Activated naive CD4-positive, alpha-beta T cell treated with anti-CD3 and anti-CD28 coated beads, Interleukin-2, amount 50 U/mL, for 24 hours (primary cell): ENCODE results near the gene RHOT2.
A peak's percentile ranks its signal among the peaks of the same experiment; 100 is the strongest.

Experiments used
- H3K27ac Mint-ChIP-seq: one replicate; pipeline ENCODE4 v1.8.0; 2021; ENCODE audit warnings: mild to moderate bottlenecking, mixed read lengths
- H3K27me3 Mint-ChIP-seq: one replicate; pipeline ENCODE4 v1.8.0; 2021; ENCODE audit warnings: mixed read lengths
- H3K36me3 Mint-ChIP-seq: one replicate; pipeline ENCODE4 v1.8.0; 2021; ENCODE audit warnings: mixed read lengths
- H3K4me1 Mint-ChIP-seq: one replicate; pipeline ENCODE4 v1.8.0; 2021; ENCODE audit warnings: mixed read lengths
- H3K4me3 Mint-ChIP-seq: one replicate; pipeline ENCODE4 v1.8.0; 2021; ENCODE audit warnings: mild to moderate bottlenecking, mixed read lengths
- H3K9me3 Mint-ChIP-seq: one replicate; pipeline ENCODE4 v1.8.0; 2021; ENCODE audit warnings: mixed read lengths

Gene RHOT2

GRCh38 chr16:716200-716568, 48.3 kb downstream of the RHOT2 start:
- peak overlapping the region; percentile 66 for H3K4me3 Mint-ChIP-seq

GRCh38 chr16:716768-717325, 48.9 kb downstream of the RHOT2 start:
- Mint-ChIP-seq H3K27me3 (peaks cover 2% of the 10 kb centered on the region), H3K9me3 (no peaks in the 10 kb centered on the region), H3K36me3 (no peaks in the 10 kb centered on the region), H3K4me3 (no peak overlapping the region), H3K27ac (no peak overlapping the region), H3K4me1 (peaks cover 15% of the 10 kb centered on the region)

More at GRCh38 chr16:716200-716568, 48.3 kb downstream of the RHOT2 start:
- H3K36me3 Mint-ChIP-seq: no peaks in the 10 kb centered on the region
- peaks cover 15% of the 10 kb centered on the region for H3K4me1 Mint-ChIP-seq
- H3K27me3 Mint-ChIP-seq: peaks cover 3% of the 10 kb centered on the region
- no peaks in the 10 kb centered on the region for H3K9me3 Mint-ChIP-seq
- no peak overlapping the region for H3K27ac Mint-ChIP-seq

GRCh38 chr16:717450-718245, 49.7 kb downstream of the RHOT2 start:
- Mint-ChIP-seq H3K4me3 (no peak overlapping the region), H3K4me1 (peaks cover 15% of the 10 kb centered on the region), H3K9me3 (no peaks in the 10 kb centered on the region), H3K27me3 (peaks cover 2% of the 10 kb centered on the region), H3K27ac (no peak overlapping the region), H3K36me3 (no peaks in the 10 kb centered on the region)

- Mint-ChIP-seq H3K27me3 (peaks cover 2% of the 10 kb centered on the region), H3K4me1 (peaks cover 15% of the 10 kb centered on the region), H3K4me3 (no peak overlapping the region), H3K36me3 (no peaks in the 10 kb centered on the region), H3K27ac (no peak overlapping the region), H3K9me3 (no peaks in the 10 kb centered on the region)
Measured at GRCh38 chr16:718389-718788, 50.5 kb downstream of the RHOT2 start.

GRCh38 chr16:718922-719321, 51.0 kb downstream of the RHOT2 start:
- Mint-ChIP-seq H3K36me3 (no peaks in the 10 kb centered on the region), H3K9me3 (no peaks in the 10 kb centered on the region), H3K4me1 (peaks cover 15% of the 10 kb centered on the region), H3K27me3 (peaks cover 2% of the 10 kb centered on the region), H3K27ac (no peak overlapping the region), H3K4me3 (peak overlapping the region; percentile 52)

- Mint-ChIP-seq H3K27ac (peak overlapping the region; percentile 23), H3K36me3 (no peaks in the 10 kb centered on the region), H3K9me3 (no peaks in the 10 kb centered on the region), H3K4me1 (peaks cover 15% of the 10 kb centered on the region), H3K4me3 (peak overlapping the region; percentile 82), H3K27me3 (peaks cover 2% of the 10 kb centered on the region)
Measured at GRCh38 chr16:719815-720446, 52.0 kb downstream of the RHOT2 start.

- H3K9me3 Mint-ChIP-seq: no peaks in the 10 kb centered on the region
- peaks cover 2% of the 10 kb centered on the region for H3K27me3 Mint-ChIP-seq
- peak overlapping the region; percentile 62 for H3K27ac Mint-ChIP-seq
- peaks cover 15% of the 10 kb centered on the region for H3K4me1 Mint-ChIP-seq
- H3K4me3 Mint-ChIP-seq: peak overlapping the region; percentile 82
- H3K36me3 Mint-ChIP-seq: no peaks in the 10 kb centered on the region
Measured at GRCh38 chr16:720447-720989, 52.6 kb downstream of the RHOT2 start.

GRCh38 chr16:720990-721764, 53.2 kb downstream of the RHOT2 start, which contains the start of gene ANTKMT:
TSS of gene ANTKMT (plus strand) at chr16:721146. CDS start at chr16:721275, 129 bp downstream.
- no peaks in the 10 kb centered on the region for H3K9me3 Mint-ChIP-seq
- peak within 1 kb of the TSS; percentile 62 for H3K27ac Mint-ChIP-seq
- peak within 1 kb of the TSS; percentile 82 for H3K4me3 Mint-ChIP-seq
- H3K27me3 Mint-ChIP-seq: peaks cover 2% of the 10 kb centered on the region
- H3K4me1 Mint-ChIP-seq: peaks cover 14% of the 10 kb centered on the region
- no peaks in the 10 kb centered on the region for H3K36me3 Mint-ChIP-seq

- peak overlapping the region; percentile 70 for H3K4me3 Mint-ChIP-seq
- no peak overlapping the region for H3K27ac Mint-ChIP-seq
- peaks cover 11% of the 10 kb centered on the region for H3K4me1 Mint-ChIP-seq
- no peaks in the 10 kb centered on the region for H3K27me3 Mint-ChIP-seq
- H3K9me3 Mint-ChIP-seq: no peaks in the 10 kb centered on the region
- no peaks in the 10 kb centered on the region for H3K36me3 Mint-ChIP-seq
Measured at GRCh38 chr16:721765-722540, 54.0 kb downstream of the RHOT2 start.

- Mint-ChIP-seq H3K4me1 (peaks cover 11% of the 10 kb centered on the region), H3K36me3 (no peaks in the 10 kb centered on the region), H3K4me3 (peak overlapping the region; percentile 36), H3K27me3 (no peaks in the 10 kb centered on the region), H3K27ac (no peak overlapping the region), H3K9me3 (no peaks in the 10 kb centered on the region)
Measured at GRCh38 chr16:722835-723633, 55.1 kb downstream of the RHOT2 start.

GRCh38 chr16:723695-724094, 55.8 kb downstream of the RHOT2 start:
- H3K27ac Mint-ChIP-seq: no peak overlapping the region
- peaks cover 11% of the 10 kb centered on the region for H3K4me1 Mint-ChIP-seq
- no peak overlapping the region for H3K4me3 Mint-ChIP-seq
- no peaks in the 10 kb centered on the region for H3K36me3 Mint-ChIP-seq
- no peaks in the 10 kb centered on the region for H3K9me3 Mint-ChIP-seq
- H3K27me3 Mint-ChIP-seq: no peaks in the 10 kb centered on the region
